ENCODE results near the gene MGAT3.

Gene MGAT3

GRCh38 chr22:39428597-39429071 is 28.2 kb upstream of the MGAT3 start:
- DNase-seq (ENCODE audit: low spot score): no peak

GRCh38 chr22:39429186-39429585 is 27.6 kb upstream of the MGAT3 start:
- no peak for DNase-seq (ENCODE audit: low spot score)

- DNase-seq (ENCODE audit: low spot score): no peak
Observed at GRCh38 chr22:39429916-39430575, 26.8 kb upstream of the MGAT3 start.

GRCh38 chr22:39430576-39431150 is 26.1 kb upstream of the MGAT3 start:
- no peak for DNase-seq (ENCODE audit: low spot score)

GRCh38 chr22:39431216-39431801 is 25.5 kb upstream of the MGAT3 start:
- DNase-seq (ENCODE audit: low spot score): no peak

DNA sequence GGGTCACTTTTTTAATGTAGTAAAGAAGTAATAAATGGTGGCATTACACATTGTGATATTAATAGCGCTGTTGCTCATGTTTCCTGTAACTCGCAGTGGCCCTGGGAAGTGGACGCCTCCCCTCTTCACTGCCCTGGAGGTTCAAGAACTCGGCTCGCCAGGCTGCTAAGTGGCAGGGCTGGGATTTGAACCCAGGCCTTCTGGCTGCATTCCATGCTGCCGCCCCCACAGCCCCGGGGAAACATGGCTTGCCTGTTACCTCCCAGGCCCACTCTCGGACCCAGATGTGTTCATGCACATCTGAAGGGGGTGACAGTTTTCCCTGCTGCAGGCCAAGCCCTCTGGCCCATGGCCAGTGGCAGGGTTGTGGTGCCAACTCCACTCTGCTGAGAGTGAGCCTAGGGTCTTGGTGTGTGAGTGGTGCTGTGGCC is 25.0 kb upstream of the MGAT3 start:
- DNase-seq (ENCODE audit: low spot score): no peak

GRCh38 chr22:39432361-39432811 is 24.4 kb upstream of the MGAT3 start:
- no peak for DNase-seq (ENCODE audit: low spot score)

DNA sequence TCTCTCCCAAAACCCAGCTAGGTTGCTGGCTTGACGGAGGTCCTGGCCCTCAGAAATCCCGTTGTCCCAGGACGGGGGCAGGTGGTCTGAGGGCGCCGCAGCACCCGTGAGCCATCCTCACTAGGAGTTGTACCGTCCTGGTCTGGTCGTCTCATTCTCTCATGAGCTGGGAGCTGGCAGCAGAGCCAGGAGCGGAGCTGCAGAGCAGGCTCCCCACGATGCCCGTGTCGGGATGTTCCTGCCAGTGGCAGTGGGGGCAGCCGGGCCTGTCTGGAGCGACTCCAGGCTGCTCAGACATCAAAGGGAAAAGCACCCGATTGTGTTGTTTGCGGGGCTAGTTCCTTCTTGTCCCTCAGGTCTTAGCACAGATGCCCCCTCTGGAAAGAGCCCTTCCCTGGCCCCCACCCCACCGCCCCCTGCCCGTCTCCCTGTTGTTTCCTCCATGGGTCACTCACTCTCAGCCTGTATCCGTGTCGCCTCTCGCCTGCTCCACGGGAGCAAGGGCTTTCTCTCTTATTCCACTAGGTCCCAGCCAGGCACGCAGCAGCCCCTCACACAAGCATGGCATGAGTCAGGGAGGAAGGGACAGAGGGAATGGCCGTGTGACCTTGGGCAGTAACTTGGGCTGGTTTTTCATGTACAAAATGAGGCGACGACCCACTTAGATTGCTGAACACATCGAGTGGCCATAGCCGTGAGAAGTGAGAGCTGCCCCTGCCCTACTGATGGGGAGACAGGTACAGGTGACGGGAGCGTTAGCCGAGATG is 23.2 kb upstream of the MGAT3 start:
- DNase-seq (ENCODE audit: low spot score): no peak

DNA sequence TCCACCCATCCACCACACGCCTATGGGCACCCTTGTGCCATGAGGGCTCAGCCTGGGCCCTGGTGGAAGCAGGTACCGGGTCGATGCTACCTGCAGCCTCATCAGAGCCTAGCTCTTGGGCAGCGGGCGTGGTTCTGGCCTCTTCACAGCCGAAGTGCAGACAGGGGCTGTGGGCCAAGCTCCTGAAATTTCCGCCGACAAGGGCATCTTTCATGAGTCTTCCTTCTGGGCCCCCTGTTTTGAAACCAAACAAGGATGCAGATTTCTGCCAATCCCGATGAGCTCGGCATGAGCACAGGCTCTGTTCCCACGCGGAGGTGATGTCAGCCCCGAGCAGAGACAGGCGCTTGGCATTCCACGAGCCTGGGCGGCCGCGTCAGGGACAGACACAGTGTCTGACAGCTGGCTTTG is 22.6 kb upstream of the MGAT3 start:
- DNase-seq (ENCODE audit: low spot score): no peak

GRCh38 chr22:39434721-39435120 is 22.1 kb upstream of the MGAT3 start:
- DNase-seq (ENCODE audit: low spot score): no peak

- DNase-seq (ENCODE audit: low spot score): no peak
Observed at GRCh38 chr22:39435616-39436015, 21.2 kb upstream of the MGAT3 start.

GRCh38 chr22:39437791-39438704 is 18.8 kb upstream of the MGAT3 start:
- DNase-seq (ENCODE audit: low spot score): no peak

DNA sequence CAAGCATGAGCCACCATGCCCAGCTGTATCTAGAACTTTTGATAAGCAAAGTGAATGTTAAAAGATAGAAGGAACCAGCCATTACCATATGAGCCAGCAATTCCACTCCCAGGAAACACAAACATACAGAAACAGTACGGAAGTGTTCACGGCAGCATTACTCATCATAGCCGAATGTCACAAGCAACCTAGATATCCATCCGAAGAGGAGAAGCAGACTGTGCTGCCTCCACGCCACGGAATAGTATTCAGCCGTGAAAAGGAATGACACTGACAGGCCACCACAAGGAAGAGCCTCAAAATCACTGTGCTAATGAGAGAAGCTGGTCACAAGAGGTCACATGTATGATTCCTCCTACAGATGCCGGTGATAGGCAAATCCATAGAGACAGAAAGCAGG is 17.6 kb upstream of the MGAT3 start:
- DNase-seq (ENCODE audit: low spot score): peak; percentile 17

- DNase-seq (ENCODE audit: low spot score): no peak
Observed at GRCh38 chr22:39443398-39443797, 13.4 kb upstream of the MGAT3 start.

- no peak for DNase-seq (ENCODE audit: low spot score)
Observed at GRCh38 chr22:39444247-39444800, 12.5 kb upstream of the MGAT3 start.

- no peak for DNase-seq (ENCODE audit: low spot score)
Observed at GRCh38 chr22:39444937-39445465, 11.8 kb upstream of the MGAT3 start.

DNA sequence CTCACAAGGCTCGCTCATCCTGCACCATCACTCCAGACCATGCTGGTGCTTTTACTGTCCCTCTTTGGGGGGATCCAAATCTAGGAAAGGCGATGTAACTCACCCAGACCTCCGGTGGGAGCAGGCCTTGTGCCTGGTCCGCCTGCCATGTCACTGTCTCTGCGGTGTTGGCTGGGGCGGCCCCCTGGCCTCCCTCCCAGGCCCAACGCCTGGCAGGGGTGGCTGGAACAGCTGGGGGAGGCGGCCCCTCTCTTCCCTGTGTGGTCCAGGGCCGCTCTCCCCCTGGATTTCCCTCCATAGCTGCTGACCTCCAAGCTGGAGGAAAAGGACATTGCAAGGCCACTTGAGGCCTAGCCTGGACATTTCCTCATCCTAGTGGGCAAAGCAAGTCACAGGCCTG is 11.1 kb upstream of the MGAT3 start:
- no peak for DNase-seq (ENCODE audit: low spot score)

DNA sequence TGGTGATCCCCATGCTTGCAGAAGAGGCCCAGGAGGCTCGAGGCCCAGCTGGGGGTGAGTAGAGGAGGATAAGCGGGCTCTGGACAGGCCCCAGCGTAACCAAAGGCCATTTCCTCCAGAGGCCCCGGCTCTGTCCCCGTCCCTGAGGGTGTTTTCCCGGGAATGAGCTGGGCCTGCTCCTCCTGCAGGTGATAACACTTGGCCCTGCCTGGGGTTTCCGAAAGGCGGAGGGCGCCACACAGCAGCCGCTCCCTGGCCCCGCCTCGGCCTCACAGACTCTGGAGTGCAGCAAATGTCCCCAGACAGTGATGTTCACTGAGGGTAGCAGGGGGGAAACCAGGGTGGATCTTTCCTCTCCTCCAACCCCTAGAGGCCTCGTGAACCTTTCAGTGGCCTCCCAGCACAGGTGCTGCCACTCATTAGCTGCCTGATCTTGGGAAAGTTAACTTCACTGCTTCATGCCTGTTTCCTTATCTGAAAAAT is 10.5 kb upstream of the MGAT3 start:
- DNase-seq (ENCODE audit: low spot score): no peak

DNA sequence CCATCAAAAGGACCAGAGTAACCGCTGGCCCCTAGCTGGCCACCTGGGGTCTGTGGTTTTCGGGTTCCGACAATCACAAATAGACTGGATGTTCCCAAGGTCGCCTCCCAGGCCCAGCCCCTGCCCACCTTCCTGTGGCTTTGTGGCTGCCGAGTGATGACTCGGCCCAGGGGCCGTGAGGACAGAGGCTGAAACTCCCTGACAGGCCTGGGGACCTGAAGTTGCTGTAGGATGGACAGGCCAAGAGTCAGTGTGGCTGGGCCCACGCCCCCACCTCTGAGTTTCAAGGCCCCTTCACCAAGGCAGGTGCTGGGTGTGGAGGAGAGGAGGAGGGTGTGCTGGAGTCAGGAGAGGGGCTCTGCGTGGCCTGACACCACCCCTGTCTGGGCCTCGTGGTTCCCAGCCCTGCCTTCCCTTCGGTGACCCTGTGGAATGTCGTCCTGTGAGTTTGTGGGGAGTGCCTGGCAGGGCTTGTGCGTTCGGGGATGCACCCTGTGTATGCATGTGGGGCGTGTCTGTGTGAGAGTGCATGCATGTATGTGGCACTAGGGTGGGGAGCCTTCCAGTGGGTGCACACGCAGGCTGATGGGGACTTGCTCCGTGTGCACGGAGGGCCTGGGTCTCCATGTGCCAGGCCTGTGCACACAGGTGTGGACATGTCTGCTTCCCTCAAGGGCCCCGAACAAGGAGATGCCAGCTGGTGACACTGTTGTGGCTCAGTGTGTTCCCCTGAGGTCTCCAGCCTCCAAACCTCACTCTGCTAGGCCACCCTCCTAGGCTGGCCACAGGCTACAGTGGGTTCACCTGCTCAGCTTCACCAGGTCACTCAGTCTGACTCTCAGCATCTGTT is 8.4 kb upstream of the MGAT3 start:
- peak; percentile 29 for DNase-seq (ENCODE audit: low spot score)

GRCh38 chr22:39449708-39450107 is 7.1 kb upstream of the MGAT3 start:
- DNase-seq (ENCODE audit: low spot score): no peak

All from kidney tubule cell (primary cell).